ENCODE data around the gene THEMIS. TPM values are rescaled to one million over a fixed set of nuclear protein-coding genes. Genes with fewer than 3 reads are reported as not detected.
"Not testable (repeated sequence)": the region's sequence is repeated elsewhere in the genome, so short reads cannot be mapped to it uniquely, and the experiment has no call there.

The THEMIS gene
- total RNA-seq, 1 donor from 2014 or later = 14.3 TPM

GRCh38 chr6:127932708-127933107, 31.9 kb upstream of the THEMIS start:
- no peaks in the 10 kb centered on the region for H3K27me3 Mint-ChIP-seq
- intact Hi-C loops (cut with micrococcal nuclease) = no loop called here
- H3K27ac Mint-ChIP-seq = peak overlapping the region; percentile 72
- DNase-seq = peak; percentile 55
- H3K9me3 Mint-ChIP-seq = peaks cover 25% of the 10 kb centered on the region
- H3K36me3 Mint-ChIP-seq (ENCODE audit: low read depth) = peaks cover 29% of the 10 kb centered on the region
- peaks cover 36% of the 10 kb centered on the region for H3K4me1 Mint-ChIP-seq
- H3K4me3 Mint-ChIP-seq = no peak overlapping the region

- peaks cover 29% of the 10 kb centered on the region for H3K9me3 Mint-ChIP-seq
- H3K36me3 Mint-ChIP-seq (ENCODE audit: low read depth) = peaks cover 29% of the 10 kb centered on the region
- peaks cover 34% of the 10 kb centered on the region for H3K4me1 Mint-ChIP-seq
- H3K27me3 Mint-ChIP-seq; H3K27ac Mint-ChIP-seq; intact Hi-C loops (cut with micrococcal nuclease); H3K4me3 Mint-ChIP-seq: not testable (repeated sequence)
- peak; percentile 37 for DNase-seq
These were observed 25.6 kb upstream of the THEMIS start for GRCh38 chr6:127926441-127926840.

GRCh38 chr6:127924440-127924839, 23.6 kb upstream of the THEMIS start:
- H3K27ac Mint-ChIP-seq = peak overlapping the region; percentile 68
- H3K4me3 Mint-ChIP-seq = peak overlapping the region; percentile 15
- peaks cover 24% of the 10 kb centered on the region for H3K36me3 Mint-ChIP-seq (ENCODE audit: low read depth)
- peaks cover 29% of the 10 kb centered on the region for H3K9me3 Mint-ChIP-seq
- peaks cover 47% of the 10 kb centered on the region for H3K4me1 Mint-ChIP-seq
- no peak for DNase-seq
- intact Hi-C loops (cut with micrococcal nuclease) = loop anchor here (1.0 kb wide), 1 partner anchor 27 kb away; no protein-coding TSS in a partner anchor
- H3K27me3 Mint-ChIP-seq = no peaks in the 10 kb centered on the region

- peak overlapping the region; percentile 15 for H3K4me3 Mint-ChIP-seq
These were observed 23.2 kb upstream of the THEMIS start for GRCh38 chr6:127924031-127924430.

GRCh38 chr6:127923135-127923534, 22.3 kb upstream of the THEMIS start:
- Mint-ChIP-seq H3K27me3 (no peaks in the 10 kb centered on the region), H3K9me3 (peaks cover 22% of the 10 kb centered on the region), H3K4me1 (peaks cover 57% of the 10 kb centered on the region), H3K4me3 (no peak overlapping the region), H3K36me3 (ENCODE audit: low read depth) (peaks cover 18% of the 10 kb centered on the region), H3K27ac (no peak overlapping the region)
- DNase-seq = peak; percentile 54
- intact Hi-C loops (cut with micrococcal nuclease) = no loop called here

More at GRCh38 chr6:127924031-127924430, 23.2 kb upstream of the THEMIS start:
- Mint-ChIP-seq H3K9me3 (peaks cover 28% of the 10 kb centered on the region), H3K4me1 (peaks cover 50% of the 10 kb centered on the region), H3K36me3 (ENCODE audit: low read depth) (peaks cover 22% of the 10 kb centered on the region), H3K27me3 (no peaks in the 10 kb centered on the region), H3K27ac (peak overlapping the region; percentile 68)
- intact Hi-C loops (cut with micrococcal nuclease) = loop anchor here (1.0 kb wide), 1 partner anchor 27 kb away; no protein-coding TSS in a partner anchor
- peak; percentile 40 for DNase-seq

- Mint-ChIP-seq H3K27ac (no peak overlapping the region), H3K27me3 (no peaks in the 10 kb centered on the region), H3K9me3 (peaks cover 22% of the 10 kb centered on the region), H3K36me3 (ENCODE audit: low read depth) (peaks cover 14% of the 10 kb centered on the region), H3K4me3 (peak overlapping the region; percentile 50), H3K4me1 (peaks cover 65% of the 10 kb centered on the region)
- peak; percentile 51 for DNase-seq
- intact Hi-C loops (cut with micrococcal nuclease) = no loop called here
These were observed 21.1 kb upstream of the THEMIS start for GRCh38 chr6:127921982-127922381.

- Mint-ChIP-seq H3K36me3 (ENCODE audit: low read depth) (peaks cover 10% of the 10 kb centered on the region), H3K4me3 (no peak overlapping the region), H3K27ac (no peak overlapping the region), H3K9me3 (peaks cover 20% of the 10 kb centered on the region), H3K27me3 (no peaks in the 10 kb centered on the region), H3K4me1 (peaks cover 68% of the 10 kb centered on the region)
- DNase-seq = peak; percentile 50
- intact Hi-C loops (cut with micrococcal nuclease) = no loop called here
These were observed 19.9 kb upstream of the THEMIS start for GRCh38 chr6:127920804-127921203.

GRCh38 chr6:127918506-127919427, 17.9 kb upstream of the THEMIS start:
- peaks cover 55% of the 10 kb centered on the region for H3K4me1 Mint-ChIP-seq
- peak; percentile 79 for DNase-seq

GRCh38 chr6:127917766-127918165, 16.9 kb upstream of the THEMIS start:
- intact Hi-C loops (cut with micrococcal nuclease) = loop anchor here (1.0 to 2.0 kb wide), 2 partner anchors 9 to 17 kb away; no protein-coding TSS in a partner anchor
- no peak for DNase-seq
- peaks cover 47% of the 10 kb centered on the region for H3K4me1 Mint-ChIP-seq
- H3K27ac Mint-ChIP-seq = no peak overlapping the region
- H3K27me3 Mint-ChIP-seq = no peaks in the 10 kb centered on the region
- H3K36me3 Mint-ChIP-seq (ENCODE audit: low read depth) = peaks cover 17% of the 10 kb centered on the region
- peak overlapping the region; percentile 52 for H3K4me3 Mint-ChIP-seq
- H3K9me3 Mint-ChIP-seq = peaks cover 9% of the 10 kb centered on the region

More at GRCh38 chr6:127918506-127919427, 17.9 kb upstream of the THEMIS start:
- Mint-ChIP-seq H3K36me3 (ENCODE audit: low read depth) (peaks cover 9% of the 10 kb centered on the region), H3K4me3 (peak overlapping the region; percentile 52), H3K27me3 (no peaks in the 10 kb centered on the region), H3K9me3 (peaks cover 5% of the 10 kb centered on the region), H3K27ac (peak overlapping the region; percentile 61)
- intact Hi-C loops (cut with micrococcal nuclease) = loop anchor here (1.0 to 2.0 kb wide), 3 partner anchors 10 to 54 kb away; no protein-coding TSS in a partner anchor

- intact Hi-C loops (cut with micrococcal nuclease) = no loop called here
- no peak overlapping the region for H3K27ac Mint-ChIP-seq
- peaks cover 23% of the 10 kb centered on the region for H3K9me3 Mint-ChIP-seq
- peaks cover 21% of the 10 kb centered on the region for H3K4me1 Mint-ChIP-seq
- H3K27me3 Mint-ChIP-seq = no peaks in the 10 kb centered on the region
- peaks cover 38% of the 10 kb centered on the region for H3K36me3 Mint-ChIP-seq (ENCODE audit: low read depth)
- DNase-seq = no peak
- H3K4me3 Mint-ChIP-seq = no peak overlapping the region
These were observed 13.4 kb upstream of the THEMIS start for GRCh38 chr6:127914240-127914639.

- Mint-ChIP-seq H3K27ac (no peak overlapping the region), H3K9me3 (peaks cover 25% of the 10 kb centered on the region), H3K27me3 (no peaks in the 10 kb centered on the region), H3K36me3 (ENCODE audit: low read depth) (peaks cover 42% of the 10 kb centered on the region), H3K4me3 (no peak overlapping the region), H3K4me1 (peaks cover 18% of the 10 kb centered on the region)
- intact Hi-C loops (cut with micrococcal nuclease) = no loop called here
- DNase-seq = no peak
These were observed 12.1 kb upstream of the THEMIS start for GRCh38 chr6:127912914-127913313.

GRCh38 chr6:127907960-127908640, 7.2 kb upstream of the THEMIS start:
- intact Hi-C loops (cut with micrococcal nuclease) = loop anchor here (1.0 to 2.0 kb wide), 7 partner anchors 10 to 64 kb away; no protein-coding TSS in a partner anchor
- Mint-ChIP-seq H3K36me3 (ENCODE audit: low read depth) (peaks cover 47% of the 10 kb centered on the region), H3K4me1 (peaks cover 31% of the 10 kb centered on the region), H3K27ac (peak overlapping the region; percentile 83), H3K4me3 (peak overlapping the region; percentile 57), H3K27me3 (no peaks in the 10 kb centered on the region), H3K9me3 (peaks cover 36% of the 10 kb centered on the region)
- DNase-seq = peak; percentile 71

GRCh38 chr6:127904160-127904559, 3.3 kb upstream of the THEMIS start:
- H3K36me3 Mint-ChIP-seq (ENCODE audit: low read depth) = peaks cover 31% of the 10 kb centered on the region
- no peak overlapping the region for H3K4me3 Mint-ChIP-seq
- H3K4me1 Mint-ChIP-seq = peaks cover 50% of the 10 kb centered on the region
- H3K9me3 Mint-ChIP-seq = peaks cover 22% of the 10 kb centered on the region
- no peak overlapping the region for H3K27ac Mint-ChIP-seq
- H3K27me3 Mint-ChIP-seq = no peaks in the 10 kb centered on the region
- intact Hi-C loops (cut with micrococcal nuclease) = loop anchor here (5.0 kb wide), 1 partner anchor 193 kb away; no protein-coding TSS in a partner anchor
- no peak for DNase-seq
